Measurements from ENCODE around the gene ST3GAL2. TPM values are rescaled to one million over a fixed set of nuclear protein-coding genes. Genes with fewer than 3 reads are reported as not detected.

Gene ST3GAL2
- total and polyA plus RNA-seq, 9 of the 15 experiments (the other 6 are each of a cell fraction or from before 2014, with no cell fraction given), result 1.5 to 108 (median 34.3) TPM

DNA sequence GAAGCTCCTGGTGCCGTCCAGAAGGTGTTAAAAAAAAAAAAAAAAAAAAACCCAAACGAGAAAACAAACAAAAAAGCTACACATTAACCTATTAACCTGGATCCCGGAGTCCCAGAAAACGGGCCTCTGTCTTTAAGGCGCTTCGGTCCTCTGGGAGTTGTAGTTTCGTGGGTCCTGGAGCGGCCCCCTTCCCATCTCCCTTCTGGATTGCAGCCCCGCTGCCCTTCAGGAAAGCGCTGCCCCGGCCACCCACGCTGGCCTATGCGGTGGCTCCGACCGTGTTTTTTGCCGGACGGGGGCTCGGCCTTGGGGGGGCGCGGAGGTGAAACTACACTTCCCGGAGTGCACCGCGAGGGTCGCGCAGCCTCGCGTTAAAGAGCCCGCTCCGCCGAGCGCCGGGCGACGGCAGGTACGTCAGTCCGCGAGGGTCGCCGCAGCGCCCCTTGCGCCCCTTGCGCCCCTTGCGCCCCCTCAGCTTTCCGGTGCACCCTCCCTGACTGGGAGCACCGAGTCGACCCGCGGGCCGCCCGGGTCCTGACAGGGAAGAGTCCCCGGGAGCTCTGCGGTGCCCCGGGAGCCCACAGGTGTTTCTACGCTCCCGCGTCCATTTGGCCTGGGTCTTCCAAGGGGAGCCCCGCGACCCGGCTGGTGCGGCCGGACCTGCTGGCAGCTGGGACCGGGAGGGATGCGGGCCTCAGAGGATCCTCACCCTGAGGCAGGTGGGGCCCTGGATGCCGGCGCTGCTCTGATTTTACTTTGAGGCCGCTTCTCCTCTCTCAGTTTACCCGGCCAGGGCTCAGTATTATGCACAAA is 15.5 kb upstream of the ST3GAL2 start, which contains the start of gene FCSK (continued):
- TF ChIP-seq, protein P1, sequence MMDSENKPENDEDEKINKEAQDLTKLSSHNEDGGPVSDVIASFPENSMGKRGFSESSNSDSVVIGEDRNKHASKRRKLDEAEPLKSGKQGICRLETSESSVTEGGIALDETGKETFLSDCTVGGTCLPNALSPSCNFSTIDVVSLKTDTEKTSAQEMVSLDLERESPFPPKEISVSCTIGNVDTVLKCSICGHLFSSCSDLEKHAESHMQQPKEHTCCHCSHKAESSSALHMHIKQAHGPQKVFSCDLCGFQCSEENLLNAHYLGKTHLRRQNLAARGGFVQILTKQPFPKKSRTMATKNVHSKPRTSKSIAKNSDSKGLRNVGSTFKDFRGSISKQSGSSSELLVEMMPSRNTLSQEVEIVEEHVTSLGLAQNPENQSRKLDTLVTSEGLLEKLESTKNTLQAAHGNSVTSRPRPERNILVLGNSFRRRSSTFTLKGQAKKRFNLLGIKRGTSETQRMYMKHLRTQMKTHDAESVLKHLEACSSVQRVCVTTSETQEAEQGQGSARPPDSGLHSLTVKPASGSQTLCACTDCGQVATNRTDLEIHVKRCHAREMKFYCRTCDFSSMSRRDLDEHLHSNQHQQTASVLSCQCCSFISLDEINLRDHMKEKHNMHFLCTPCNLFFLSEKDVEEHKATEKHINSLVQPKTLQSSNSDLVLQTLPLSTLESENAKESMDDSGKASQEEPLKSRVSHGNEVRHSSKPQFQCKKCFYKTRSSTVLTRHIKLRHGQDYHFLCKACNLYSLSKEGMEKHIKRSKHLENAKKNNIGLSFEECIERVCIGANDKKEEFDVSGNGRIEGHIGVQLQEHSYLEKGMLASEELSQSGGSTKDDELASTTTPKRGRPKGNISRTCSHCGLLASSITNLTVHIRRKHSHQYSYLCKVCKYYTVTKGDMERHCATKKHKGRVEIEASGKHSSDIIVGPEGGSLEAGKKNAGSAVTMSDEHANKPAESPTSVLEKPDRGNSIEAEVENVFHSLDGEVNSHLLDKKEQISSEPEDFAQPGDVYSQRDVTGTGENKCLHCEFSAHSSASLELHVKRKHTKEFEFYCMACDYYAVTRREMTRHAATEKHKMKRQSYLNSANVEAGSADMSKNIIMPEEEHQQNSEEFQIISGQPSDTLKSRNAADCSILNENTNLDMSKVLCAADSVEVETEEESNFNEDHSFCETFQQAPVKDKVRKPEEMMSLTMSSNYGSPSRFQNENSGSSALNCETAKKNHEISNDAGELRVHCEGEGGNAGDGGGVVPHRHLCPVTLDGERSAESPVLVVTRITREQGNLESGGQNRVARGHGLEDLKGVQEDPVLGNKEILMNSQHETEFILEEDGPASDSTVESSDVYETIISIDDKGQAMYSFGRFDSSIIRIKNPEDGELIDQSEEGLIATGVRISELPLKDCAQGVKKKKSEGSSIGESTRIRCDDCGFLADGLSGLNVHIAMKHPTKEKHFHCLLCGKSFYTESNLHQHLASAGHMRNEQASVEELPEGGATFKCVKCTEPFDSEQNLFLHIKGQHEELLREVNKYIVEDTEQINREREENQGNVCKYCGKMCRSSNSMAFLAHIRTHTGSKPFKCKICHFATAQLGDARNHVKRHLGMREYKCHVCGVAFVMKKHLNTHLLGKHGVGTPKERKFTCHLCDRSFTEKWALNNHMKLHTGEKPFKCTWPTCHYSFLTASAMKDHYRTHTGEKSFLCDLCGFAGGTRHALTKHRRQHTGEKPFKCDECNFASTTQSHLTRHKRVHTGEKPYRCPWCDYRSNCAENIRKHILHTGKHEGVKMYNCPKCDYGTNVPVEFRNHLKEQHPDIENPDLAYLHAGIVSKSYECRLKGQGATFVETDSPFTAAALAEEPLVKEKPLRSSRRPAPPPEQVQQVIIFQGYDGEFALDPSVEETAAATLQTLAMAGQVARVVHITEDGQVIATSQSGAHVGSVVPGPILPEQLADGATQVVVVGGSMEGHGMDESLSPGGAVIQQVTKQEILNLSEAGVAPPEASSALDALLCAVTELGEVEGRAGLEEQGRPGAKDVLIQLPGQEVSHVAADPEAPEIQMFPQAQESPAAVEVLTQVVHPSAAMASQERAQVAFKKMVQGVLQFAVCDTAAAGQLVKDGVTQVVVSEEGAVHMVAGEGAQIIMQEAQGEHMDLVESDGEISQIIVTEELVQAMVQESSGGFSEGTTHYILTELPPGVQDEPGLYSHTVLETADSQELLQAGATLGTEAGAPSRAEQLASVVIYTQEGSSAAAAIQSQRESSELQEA (IDR thresholded peaks at IDR 0.05; ENCODE audit: low read depth), result no peak
- TF ChIP-seq, protein P2, sequence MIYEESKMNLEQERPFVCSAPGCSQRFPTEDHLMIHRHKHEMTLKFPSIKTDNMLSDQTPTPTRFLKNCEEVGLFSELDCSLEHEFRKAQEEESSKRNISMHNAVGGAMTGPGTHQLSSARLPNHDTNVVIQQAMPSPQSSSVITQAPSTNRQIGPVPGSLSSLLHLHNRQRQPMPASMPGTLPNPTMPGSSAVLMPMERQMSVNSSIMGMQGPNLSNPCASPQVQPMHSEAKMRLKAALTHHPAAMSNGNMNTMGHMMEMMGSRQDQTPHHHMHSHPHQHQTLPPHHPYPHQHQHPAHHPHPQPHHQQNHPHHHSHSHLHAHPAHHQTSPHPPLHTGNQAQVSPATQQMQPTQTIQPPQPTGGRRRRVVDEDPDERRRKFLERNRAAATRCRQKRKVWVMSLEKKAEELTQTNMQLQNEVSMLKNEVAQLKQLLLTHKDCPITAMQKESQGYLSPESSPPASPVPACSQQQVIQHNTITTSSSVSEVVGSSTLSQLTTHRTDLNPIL (CRISPR knock-in tag; IDR thresholded peaks at IDR 0.05), result no peak
- TF ChIP-seq, protein P3, sequence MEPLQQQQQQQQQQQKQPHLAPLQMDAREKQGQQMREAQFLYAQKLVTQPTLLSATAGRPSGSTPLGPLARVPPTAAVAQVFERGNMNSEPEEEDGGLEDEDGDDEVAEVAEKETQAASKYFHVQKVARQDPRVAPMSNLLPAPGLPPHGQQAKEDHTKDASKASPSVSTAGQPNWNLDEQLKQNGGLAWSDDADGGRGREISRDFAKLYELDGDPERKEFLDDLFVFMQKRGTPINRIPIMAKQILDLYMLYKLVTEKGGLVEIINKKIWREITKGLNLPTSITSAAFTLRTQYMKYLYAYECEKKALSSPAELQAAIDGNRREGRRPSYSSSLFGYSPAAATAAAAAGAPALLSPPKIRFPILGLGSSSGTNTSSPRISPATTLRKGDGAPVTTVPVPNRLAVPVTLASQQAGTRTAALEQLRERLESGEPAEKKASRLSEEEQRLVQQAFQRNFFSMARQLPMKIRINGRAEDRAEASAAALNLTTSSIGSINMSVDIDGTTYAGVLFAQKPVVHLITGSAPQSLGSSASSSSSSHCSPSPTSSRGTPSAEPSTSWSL (CRISPR knock-in tag; IDR thresholded peaks at IDR 0.05; ENCODE audit: borderline replicate concordance), result no peak
- TF ChIP-seq TEAD4 (IDR thresholded peaks at IDR 0.05; ENCODE audit: low read length), result no peak
- no peak for TF ChIP-seq TEAD4 (CRISPR knock-in tag; IDR thresholded peaks at IDR 0.05; ENCODE audit: borderline replicate concordance)
- no peak for TF ChIP-seq EHMT2 (IDR thresholded peaks at IDR 0.05)
- no peak for TF ChIP-seq HINFP (tag; conservative IDR thresholded peaks at IDR 0.05; ENCODE audit: low read depth)
- TF ChIP-seq NBN (IDR thresholded peaks at IDR 0.05; ENCODE audit: low read depth), result no peak
- TF ChIP-seq SIRT6 (IDR thresholded peaks at IDR 0.05; ENCODE audit: low read depth, low read length), result no peak
- TF ChIP-seq TARDBP (IDR thresholded peaks at IDR 0.05), result no peak
- TF ChIP-seq SNIP1 (IDR thresholded peaks at IDR 0.05; ENCODE audit: low read depth), result no peak
- no peak for TF ChIP-seq NCOA6 (IDR thresholded peaks at IDR 0.05)
- no peak for TF ChIP-seq TRIM28 (IDR thresholded peaks at IDR 0.05)
- TF ChIP-seq CHD1 (IDR thresholded peaks at IDR 0.05; ENCODE audit: low read length), result no peak
- TF ChIP-seq ZFP30 (CRISPR knock-in tag; IDR thresholded peaks at IDR 0.05; ENCODE audit: borderline replicate concordance), result no peak
- no peak for TF ChIP-seq PRMT5 (CRISPR knock-in tag; IDR thresholded peaks at IDR 0.05)
- no peak for TF ChIP-seq ZNF583 (CRISPR knock-in tag; IDR thresholded peaks at IDR 0.05)

All from K562 (cell line).